ENCODE results near the gene BTBD17. TPM values are rescaled to one million over a fixed set of nuclear protein-coding genes. Genes with fewer than 3 reads are reported as not detected.
A peak's percentile ranks its signal among the peaks of the same experiment; 100 is the strongest.

Gene BTBD17
- total and polyA plus RNA-seq, 2 of the 8 experiments (the other 6 are each of a cell fraction or from before 2014, with no cell fraction given) = 7.0 to 14.8 TPM

- 0 out of 2 replicates have a peak overlapping the region, but pooled peaks have one; percentile 75 for H2BK15ac ChIP-seq (ENCODE audit: low read length)
- H3K79me1 ChIP-seq (ENCODE audit: low read depth, low read length) = no peaks in the 10 kb centered on the region
- ChIA-PET CTCF (ENCODE audit: partially characterized antibody) (interaction anchor here (0.8 to 7.2 kb wide), 7 partner anchors 9 to 66 kb away, joined by 3 to 57 read pairs (median 6); no protein-coding TSS in a partner anchor), POLR2A (ENCODE audit: partially characterized antibody) (no interaction called here)
- H3K4me2 ChIP-seq (ENCODE audit: insufficient read depth in 1 of 2, low read depth in 2 of 2, low read length in 2 of 2) = no peak overlapping the region
- H2BK20ac ChIP-seq (ENCODE audit: low read length) = no peak overlapping the region
- H3K4ac ChIP-seq (replicated peaks; ENCODE audit: insufficient read length, low read depth, low read length) = no peak overlapping the region
- H3K79me2 ChIP-seq (ENCODE audit: control insufficient read depth in 1 of 2, insufficient read depth in 2 of 2, low read length in 2 of 2) = no peaks in the 10 kb centered on the region
- no peak overlapping the region for H4K5ac ChIP-seq (ENCODE audit: insufficient read length, low read depth, low read length)
- no peak overlapping the region for H2BK12ac ChIP-seq (ENCODE audit: low read depth, low read length)
- no peaks in the 10 kb centered on the region for H3K36me3 ChIP-seq (ENCODE audit: control insufficient read depth in 2 of 4, insufficient read depth in 4 of 4, low read length in 3 of 4)
- H3K27me3 ChIP-seq (replicated peaks in 1 of 4; ENCODE audit: control insufficient read depth in 3 of 4, extremely low read depth in 1 of 4, insufficient read depth in 3 of 4, low read length in 3 of 4) = no peaks in the 10 kb centered on the region; a peak in 1 of 7 replicates
- no peak overlapping the region for H4K91ac ChIP-seq (replicated peaks; ENCODE audit: insufficient read length, low read length)
- H2BK120ac ChIP-seq (replicated peaks; ENCODE audit: low read depth, low read length) = no peak overlapping the region
- H2BK5ac ChIP-seq (ENCODE audit: low read depth, low read length) = no peak overlapping the region
- H3K9me3 ChIP-seq (ENCODE audit: insufficient read depth in 2 of 2, low read depth in 1 of 2, low read length in 1 of 2) = no peaks in the 10 kb centered on the region
- H3K4me1 ChIP-seq (replicated peaks in 1 of 4; ENCODE audit: control insufficient read depth in 3 of 4, insufficient read depth in 4 of 4, low read length in 3 of 4) = peaks cover 5 to 19% (median 11%) of the 10 kb centered on the region in 4 experiments
- no peak overlapping the region for H3K23ac ChIP-seq (ENCODE audit: insufficient read length)
- DNase-seq (ENCODE audit: low read depth in 1 of 2, low spot score in 2 of 2) (no peak), FAIRE-seq (no peak)
- H4K8ac ChIP-seq (ENCODE audit: extremely low read depth, insufficient read depth, low read length) = no peak overlapping the region
- H3K9ac ChIP-seq (replicated peaks in 1 of 4; ENCODE audit: extremely low read depth in 1 of 4, low read depth in 3 of 4, low read length in 3 of 4) = no peak overlapping the region
- H3K4me3 ChIP-seq (ENCODE audit: extremely low read depth in 1 of 4, insufficient read depth in 2 of 4, low read depth in 3 of 4, low read length in 4 of 4) = no peak overlapping the region
- H3K23me2 ChIP-seq (ENCODE audit: low read depth, low read length) = no peaks in the 10 kb centered on the region
- no peak overlapping the region for H3K14ac ChIP-seq (ENCODE audit: insufficient read length)
- H3K56ac ChIP-seq (replicated peaks; ENCODE audit: insufficient read length, low read depth, low read length) = no peak overlapping the region
- H2AK5ac ChIP-seq (ENCODE audit: low read depth, low read length) = no peak overlapping the region
- no peaks in the 10 kb centered on the region for H4K20me1 ChIP-seq (replicated peaks in 1 of 2; ENCODE audit: control insufficient read depth in 1 of 2, insufficient read depth in 2 of 2, low read length in 2 of 2)
- H3K27ac ChIP-seq (ENCODE audit: low read depth, low read length) = no peak overlapping the region
- H3K18ac ChIP-seq (ENCODE audit: extremely low read depth, low read length) = no peak overlapping the region
- 85% methylated on average over 5 of the region's 5 CpGs; no CpG with 5 or more reads in 1 of the 2 experiments for WGBS, 2 experiments (ENCODE audit: extremely low coverage in 1 of 2, insufficient coverage in 1 of 2, insufficient read length in 1 of 2, insufficient replicate concordance in 2 of 2, low coverage in 1 of 2, low lambda C conversion rate in 2 of 2, missing lambda C conversion rate in 1 of 2)
- H2AFZ ChIP-seq (ENCODE audit: low read length) = no peak overlapping the region
- no peak for TF ChIP-seq RAD21 (IDR thresholded peaks at IDR 0.05 in 1 of 2, conservative IDR thresholded peaks at IDR 0.05 in 1 of 2; ENCODE audit: low read depth in 2 of 2, low read length in 2 of 2)
- no peak for TF ChIP-seq GABPA (IDR thresholded peaks at IDR 0.05; ENCODE audit: borderline replicate concordance, insufficient read depth, low read length)
- TF ChIP-seq, protein P1, sequence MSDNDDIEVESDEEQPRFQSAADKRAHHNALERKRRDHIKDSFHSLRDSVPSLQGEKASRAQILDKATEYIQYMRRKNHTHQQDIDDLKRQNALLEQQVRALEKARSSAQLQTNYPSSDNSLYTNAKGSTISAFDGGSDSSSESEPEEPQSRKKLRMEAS (IDR thresholded peaks at IDR 0.05) = no peak
- no peak for TF ChIP-seq KDM1A (IDR thresholded peaks at IDR 0.05; ENCODE audit: borderline replicate concordance, low read length)
- no peak for TF ChIP-seq POU5F1 (IDR thresholded peaks at IDR 0.05; ENCODE audit: low read depth, low read length)
- no peak for TF ChIP-seq SP2 (IDR thresholded peaks at IDR 0.05; ENCODE audit: low read length)
- TF ChIP-seq TAF7 (optimal IDR thresholded peaks at IDR 0.05; ENCODE audit: borderline replicate concordance, low read depth, low read length) = no peak
- TF ChIP-seq SIRT6 (IDR thresholded peaks at IDR 0.05; ENCODE audit: low read length) = no peak
- TF ChIP-seq, protein P2, sequence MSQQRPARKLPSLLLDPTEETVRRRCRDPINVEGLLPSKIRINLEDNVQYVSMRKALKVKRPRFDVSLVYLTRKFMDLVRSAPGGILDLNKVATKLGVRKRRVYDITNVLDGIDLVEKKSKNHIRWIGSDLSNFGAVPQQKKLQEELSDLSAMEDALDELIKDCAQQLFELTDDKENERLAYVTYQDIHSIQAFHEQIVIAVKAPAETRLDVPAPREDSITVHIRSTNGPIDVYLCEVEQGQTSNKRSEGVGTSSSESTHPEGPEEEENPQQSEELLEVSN (IDR thresholded peaks at IDR 0.05) = no peak
- no peak for TF ChIP-seq ASH2L (IDR thresholded peaks at IDR 0.05; ENCODE audit: low read length)
Observed at GRCh38 chr17:74391771-74392170, 30.1 kb upstream of the BTBD17 start.
